Breast epithelium (tissue), 3 donors: ENCODE results near the gene AAMDC.
"Not testable (repeated sequence)": the region's sequence is repeated elsewhere in the genome, so short reads cannot be mapped to it uniquely, and the experiment has no call there.

Source experiments
- POLR2A ChIP-seq: fragments of 450-650 bp; IDR thresholded peaks from one replicate; pipeline ENCODE4 v1.6.1; 2016; ENCODE audit warnings: antibody characterized with exemption, mild to moderate bottlenecking, moderate library complexity
- POLR2AphosphoS5 ChIP-seq, 3 donors: sonication (generic); formaldehyde crosslinking; IDR thresholded peaks; one replicate each; pipeline ENCODE4 v1.6.1; 2017; ENCODE audit warnings: antibody characterized with exemption in 3 of 3
- TF ChIP-seq, protein P1 (sequence below), 3 donors: fragments of 450-650 bp; IDR thresholded peaks; one replicate each; pipeline ENCODE4 v1.5.1; 2016 to 2017; ENCODE audit warnings: antibody characterized with exemption in 3 of 3, mild to moderate bottlenecking in 3 of 3, moderate library complexity in 3 of 3

GRCh38 chr11:77857906-77858457, 37.0 kb downstream of the AAMDC start:
- not testable (repeated sequence) for TF ChIP-seq POLR2A; POLR2AphosphoS5 (IDR thresholded peaks at IDR 0.05)
- TF ChIP-seq, protein P1, sequence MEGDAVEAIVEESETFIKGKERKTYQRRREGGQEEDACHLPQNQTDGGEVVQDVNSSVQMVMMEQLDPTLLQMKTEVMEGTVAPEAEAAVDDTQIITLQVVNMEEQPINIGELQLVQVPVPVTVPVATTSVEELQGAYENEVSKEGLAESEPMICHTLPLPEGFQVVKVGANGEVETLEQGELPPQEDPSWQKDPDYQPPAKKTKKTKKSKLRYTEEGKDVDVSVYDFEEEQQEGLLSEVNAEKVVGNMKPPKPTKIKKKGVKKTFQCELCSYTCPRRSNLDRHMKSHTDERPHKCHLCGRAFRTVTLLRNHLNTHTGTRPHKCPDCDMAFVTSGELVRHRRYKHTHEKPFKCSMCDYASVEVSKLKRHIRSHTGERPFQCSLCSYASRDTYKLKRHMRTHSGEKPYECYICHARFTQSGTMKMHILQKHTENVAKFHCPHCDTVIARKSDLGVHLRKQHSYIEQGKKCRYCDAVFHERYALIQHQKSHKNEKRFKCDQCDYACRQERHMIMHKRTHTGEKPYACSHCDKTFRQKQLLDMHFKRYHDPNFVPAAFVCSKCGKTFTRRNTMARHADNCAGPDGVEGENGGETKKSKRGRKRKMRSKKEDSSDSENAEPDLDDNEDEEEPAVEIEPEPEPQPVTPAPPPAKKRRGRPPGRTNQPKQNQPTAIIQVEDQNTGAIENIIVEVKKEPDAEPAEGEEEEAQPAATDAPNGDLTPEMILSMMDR (IDR thresholded peaks at IDR 0.05) = not testable (repeated sequence)
